ENCODE results near the gene DOCK3. TPM values are rescaled to one million over a fixed set of nuclear protein-coding genes. Genes with fewer than 3 reads are reported as not detected.
A peak's percentile ranks its signal among the peaks of the same experiment; 100 is the strongest.

Gene DOCK3
- total RNA-seq, 3 donors from 2014 or later (not counting 1 experiment from before 2014, with no cell fraction given) = 1.4 to 2.4 (median 1.7) TPM

GRCh38 chr3:50657816-50658215, 16.9 kb upstream of the DOCK3 start:
- Histone ChIP-seq H3K36me3 (ENCODE audit: control insufficient read depth, insufficient read depth, low read length) (no peaks in the 10 kb centered on the region), H3K4me1 (ENCODE audit: control insufficient read depth, insufficient read depth, low read length) (no peaks in the 10 kb centered on the region), H3K4me3 (ENCODE audit: low read length) (no peak overlapping the region), H3K9me3 (ENCODE audit: control insufficient read depth, insufficient read depth, low read length) (no peaks in the 10 kb centered on the region), H3K27ac (ENCODE audit: low read length) (no peak overlapping the region), H3K27me3 (ENCODE audit: control insufficient read depth, insufficient read depth, low read length) (no peaks in the 10 kb centered on the region)
- Mint-ChIP-seq H3K27ac (no peak overlapping the region), H3K36me3 (no peaks in the 10 kb centered on the region), H3K4me1 (peaks cover 0 to 2% of the 10 kb centered on the region in 2 donors), H3K4me3 (no peak overlapping the region), H3K9me3 (no peaks in the 10 kb centered on the region), H3K27me3 (ENCODE audit: low read depth in 2 of 2) (no peaks in the 10 kb centered on the region)
- 100% methylated on average over 2 of the region's 3 CpGs for WGBS (ENCODE audit: insufficient coverage)
- ATAC-seq (no peak), DNase-seq (no peak)
- intact Hi-C loops (cut with micrococcal nuclease) = loop anchor here (10.0 kb wide), 1 partner anchor 83 kb away; no protein-coding TSS in a partner anchor
- no peak for TF ChIP-seq CTCF (IDR thresholded peaks at IDR 0.05)

- H3K27ac Mint-ChIP-seq = no peak overlapping the region
- no peaks in the 10 kb centered on the region for H3K27me3 ChIP-seq (ENCODE audit: control insufficient read depth, insufficient read depth, low read length)
- DNase-seq (no peak), ATAC-seq (no peak)
- no peaks in the 10 kb centered on the region for H3K27me3 Mint-ChIP-seq (ENCODE audit: low read depth in 2 of 2)
- no peaks in the 10 kb centered on the region for H3K36me3 ChIP-seq (ENCODE audit: control insufficient read depth, insufficient read depth, low read length)
- no peak overlapping the region for H3K4me3 ChIP-seq (ENCODE audit: low read length)
- 95% methylated on average over 6 of the region's 6 CpGs for WGBS (ENCODE audit: insufficient coverage)
- no peak for TF ChIP-seq CTCF (IDR thresholded peaks at IDR 0.05)
- no peaks in the 10 kb centered on the region for H3K9me3 Mint-ChIP-seq
- H3K4me1 ChIP-seq (ENCODE audit: control insufficient read depth, insufficient read depth, low read length) = no peaks in the 10 kb centered on the region
- no peaks in the 10 kb centered on the region for H3K9me3 ChIP-seq (ENCODE audit: control insufficient read depth, insufficient read depth, low read length)
- no peaks in the 10 kb centered on the region for H3K4me1 Mint-ChIP-seq
- intact Hi-C loops (cut with micrococcal nuclease) = loop anchor here (10.0 kb wide), 1 partner anchor 84 kb away; no protein-coding TSS in a partner anchor
- H3K27ac ChIP-seq (ENCODE audit: low read length) = no peak overlapping the region
- no peak overlapping the region for H3K4me3 Mint-ChIP-seq
- no peaks in the 10 kb centered on the region for H3K36me3 Mint-ChIP-seq
Measured at GRCh38 chr3:50658416-50658815, 16.3 kb upstream of the DOCK3 start.

- no peaks in the 10 kb centered on the region for H3K9me3 Mint-ChIP-seq
- no peaks in the 10 kb centered on the region for H3K36me3 ChIP-seq (ENCODE audit: control insufficient read depth, insufficient read depth, low read length)
- no peaks in the 10 kb centered on the region for H3K36me3 Mint-ChIP-seq
- H3K4me1 Mint-ChIP-seq = no peaks in the 10 kb centered on the region
- no peaks in the 10 kb centered on the region for H3K27me3 ChIP-seq (ENCODE audit: control insufficient read depth, insufficient read depth, low read length)
- intact Hi-C loops (cut with micrococcal nuclease) = loop anchor here (10.0 kb wide), 1 partner anchor 84 kb away; no protein-coding TSS in a partner anchor
- ATAC-seq (peak in 1 of 3 donors; percentile 24), DNase-seq (no peak)
- no peaks in the 10 kb centered on the region for H3K9me3 ChIP-seq (ENCODE audit: control insufficient read depth, insufficient read depth, low read length)
- H3K4me1 ChIP-seq (ENCODE audit: control insufficient read depth, insufficient read depth, low read length) = no peaks in the 10 kb centered on the region
- no peak overlapping the region for H3K27ac ChIP-seq (ENCODE audit: low read length)
- H3K27ac Mint-ChIP-seq = no peak overlapping the region
- H3K27me3 Mint-ChIP-seq (ENCODE audit: low read depth in 2 of 2) = no peaks in the 10 kb centered on the region
- TF ChIP-seq CTCF (IDR thresholded peaks at IDR 0.05) = no peak
- WGBS (ENCODE audit: insufficient coverage) = 90% methylated on average over 3 of the region's 3 CpGs
- no peak overlapping the region for H3K4me3 ChIP-seq (ENCODE audit: low read length)
- no peak overlapping the region for H3K4me3 Mint-ChIP-seq
Measured at GRCh38 chr3:50658831-50659230, 15.9 kb upstream of the DOCK3 start.

DNA sequence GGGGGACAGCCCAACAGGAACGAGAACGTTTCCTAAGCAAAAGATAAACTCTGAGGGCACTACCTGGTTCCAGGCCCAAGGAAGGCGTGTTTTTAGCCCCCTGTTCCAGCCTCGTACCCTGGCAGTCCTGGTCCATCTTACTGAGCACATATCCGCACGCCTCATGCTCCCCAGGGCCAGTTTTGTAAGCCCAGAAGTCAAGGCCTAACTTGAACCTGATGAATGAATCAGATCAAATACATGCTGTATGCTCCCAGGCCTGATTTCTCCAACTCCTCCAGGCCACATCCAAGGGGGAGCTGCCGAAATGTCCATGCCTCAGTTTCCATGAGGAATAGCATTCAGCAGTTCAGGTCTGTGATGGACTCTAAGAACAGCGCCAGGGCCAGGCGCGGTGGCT, 14.3 kb upstream of the DOCK3 start:
- no peak for TF ChIP-seq CTCF (IDR thresholded peaks at IDR 0.05)
- WGBS (ENCODE audit: insufficient coverage) = 91% methylated on average over 10 of the region's 10 CpGs
- no peaks in the 10 kb centered on the region for H3K9me3 Mint-ChIP-seq
- H3K36me3 ChIP-seq (ENCODE audit: control insufficient read depth, insufficient read depth, low read length) = no peaks in the 10 kb centered on the region
- no peak for ATAC-seq
- no peaks in the 10 kb centered on the region for H3K36me3 Mint-ChIP-seq
- no peaks in the 10 kb centered on the region for H3K9me3 ChIP-seq (ENCODE audit: control insufficient read depth, insufficient read depth, low read length)
- intact Hi-C loops (cut with micrococcal nuclease) = no loop called here
- H3K4me1 ChIP-seq (ENCODE audit: control insufficient read depth, insufficient read depth, low read length) = peaks cover 2% of the 10 kb centered on the region
- H3K4me3 Mint-ChIP-seq = no peak overlapping the region
- H3K27me3 Mint-ChIP-seq (ENCODE audit: low read depth in 2 of 2) = no peaks in the 10 kb centered on the region
- peaks cover 6% of the 10 kb centered on the region in 2 donors for H3K4me1 Mint-ChIP-seq
- no peak overlapping the region for H3K4me3 ChIP-seq (ENCODE audit: low read length)
- no peak for DNase-seq
- H3K27me3 ChIP-seq (ENCODE audit: control insufficient read depth, insufficient read depth, low read length) = no peaks in the 10 kb centered on the region
- no peak overlapping the region for H3K27ac ChIP-seq (ENCODE audit: low read length)
- no peak overlapping the region for H3K27ac Mint-ChIP-seq
